Prostate gland (tissue), 2 donors: ENCODE measurements around the gene GRIN1. TPM values are rescaled to one million over a fixed set of nuclear protein-coding genes. Genes with fewer than 3 reads are reported as not detected.

ENCODE experiments used
- DNase-seq: peaks from one replicate; pipeline ENCODE4 v3.0.0-alpha.2; 2019; ENCODE audit warnings: low spot score
- H3K27ac ChIP-seq, 2 donors: fragments of 200-600 bp; sonication (generic); 2 replicates each; pipeline ENCODE4 v1.5.1; 2017 to 2019
- H3K27me3 ChIP-seq: fragments of 200-600 bp; sonication (generic); replicated peaks from 2 replicates; pipeline ENCODE4 v1.5.1; 2019; ENCODE audit not compliant: insufficient read depth
- H3K36me3 ChIP-seq, 2 donors: fragments of 200-600 bp; sonication (generic); 1 replicate in 1 of 2; 2 replicates in 1 of 2; pipeline versions ENCODE4 v1.5.1 to v1.8.1; 2017 to 2019
- H3K4me1 ChIP-seq: fragments of 200-600 bp; sonication (generic); replicated peaks from 2 replicates; pipeline ENCODE4 v1.5.1; 2019
- H3K4me3 ChIP-seq, 2 donors: fragments of 200-600 bp; sonication (generic); 2 replicates each; pipeline ENCODE4 v1.5.1; 2017 to 2019
- H3K9me3 ChIP-seq: fragments of 200-600 bp; sonication (generic); 2 replicates; pipeline ENCODE4 v1.5.1; 2017
- POLR2A ChIP-seq: fragments of 450-650 bp; IDR thresholded peaks from one replicate; pipeline ENCODE4 v1.6.1; 2016; ENCODE audit warnings: antibody characterized with exemption, mild to moderate bottlenecking
- POLR2AphosphoS5 ChIP-seq: sonication (generic); formaldehyde crosslinking; IDR thresholded peaks from one replicate; pipeline ENCODE4 v1.6.1; 2017; ENCODE audit warnings: antibody characterized with exemption
- WGBS: methylation state at CpG from one replicate; pipeline ENCODE4 v1.1.5; 2018; 5-methylcytosine and 5-hydroxymethylcytosine counted together
- intact Hi-C: fragments of 100-400 bp; cut with DNase I; formaldehyde crosslinking; loops from one replicate; pipeline ENCODE4 v1.14.2; 2022
- total RNA-seq, 2 donors: library from RNA; depleted of rRNA; stranded (reverse); fragments of >200 nt; gene quantifications; one replicate each; pipeline ENCODE4 v1.1.0, GENCODE V29; 2016
- TF ChIP-seq, protein P1 (sequence below), 4 experiments: fragments of 200-600 bp in 2 of 4; fragments of 450-650 bp in 2 of 4; sonication (generic) in 2 of 4; IDR thresholded peaks; 1 replicate in 3 of 4; 2 replicates in 1 of 4; pipeline ENCODE4 v1.5.1; 2016 to 2019; ENCODE audit warnings: antibody characterized with exemption in 4 of 4, mild to moderate bottlenecking in 2 of 4, moderate library complexity in 2 of 4

GRIN1 gene
- total RNA-seq, 2 donors from 2014 or later: 0.59 to 1.8 TPM

DNA sequence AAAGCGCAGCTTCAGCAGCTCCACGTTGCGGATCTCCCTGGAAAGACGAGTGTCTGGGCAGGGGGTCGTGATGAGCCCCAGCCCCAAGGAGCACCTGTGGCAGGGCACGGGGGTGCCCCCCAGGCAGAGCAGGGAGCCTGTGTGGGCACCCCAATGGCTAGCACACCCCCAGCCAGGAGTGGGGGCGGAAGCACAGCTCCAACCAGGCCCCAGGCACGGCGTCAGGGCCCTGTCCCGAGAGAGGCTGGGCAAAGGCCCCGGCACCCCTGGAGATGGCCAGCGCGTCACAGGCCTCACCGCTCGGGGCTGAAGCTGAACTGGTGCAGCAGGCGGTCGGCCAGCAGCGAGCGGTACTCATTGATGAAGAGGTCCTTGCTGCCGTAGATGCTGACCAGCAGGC is 41.5 kb downstream of the GRIN1 start:
- DNase-seq: no peak
- Histone ChIP-seq H3K4me1 (no peaks in the 10 kb centered on the region), H3K36me3 (peaks cover 19 to 39% of the 10 kb centered on the region in 2 donors), H3K27me3 (no peaks in the 10 kb centered on the region), H3K27ac (no peak overlapping the region), H3K4me3 (no peak overlapping the region), H3K9me3 (no peaks in the 10 kb centered on the region)
- TF ChIP-seq, protein P1, sequence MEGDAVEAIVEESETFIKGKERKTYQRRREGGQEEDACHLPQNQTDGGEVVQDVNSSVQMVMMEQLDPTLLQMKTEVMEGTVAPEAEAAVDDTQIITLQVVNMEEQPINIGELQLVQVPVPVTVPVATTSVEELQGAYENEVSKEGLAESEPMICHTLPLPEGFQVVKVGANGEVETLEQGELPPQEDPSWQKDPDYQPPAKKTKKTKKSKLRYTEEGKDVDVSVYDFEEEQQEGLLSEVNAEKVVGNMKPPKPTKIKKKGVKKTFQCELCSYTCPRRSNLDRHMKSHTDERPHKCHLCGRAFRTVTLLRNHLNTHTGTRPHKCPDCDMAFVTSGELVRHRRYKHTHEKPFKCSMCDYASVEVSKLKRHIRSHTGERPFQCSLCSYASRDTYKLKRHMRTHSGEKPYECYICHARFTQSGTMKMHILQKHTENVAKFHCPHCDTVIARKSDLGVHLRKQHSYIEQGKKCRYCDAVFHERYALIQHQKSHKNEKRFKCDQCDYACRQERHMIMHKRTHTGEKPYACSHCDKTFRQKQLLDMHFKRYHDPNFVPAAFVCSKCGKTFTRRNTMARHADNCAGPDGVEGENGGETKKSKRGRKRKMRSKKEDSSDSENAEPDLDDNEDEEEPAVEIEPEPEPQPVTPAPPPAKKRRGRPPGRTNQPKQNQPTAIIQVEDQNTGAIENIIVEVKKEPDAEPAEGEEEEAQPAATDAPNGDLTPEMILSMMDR (IDR thresholded peaks at IDR 0.05): no peak
- TF ChIP-seq POLR2AphosphoS5: no peak
- no peak for TF ChIP-seq POLR2A
- WGBS: 91% methylated on average over 20 of the region's 20 CpGs
- intact Hi-C loops: no loop called here

DNA sequence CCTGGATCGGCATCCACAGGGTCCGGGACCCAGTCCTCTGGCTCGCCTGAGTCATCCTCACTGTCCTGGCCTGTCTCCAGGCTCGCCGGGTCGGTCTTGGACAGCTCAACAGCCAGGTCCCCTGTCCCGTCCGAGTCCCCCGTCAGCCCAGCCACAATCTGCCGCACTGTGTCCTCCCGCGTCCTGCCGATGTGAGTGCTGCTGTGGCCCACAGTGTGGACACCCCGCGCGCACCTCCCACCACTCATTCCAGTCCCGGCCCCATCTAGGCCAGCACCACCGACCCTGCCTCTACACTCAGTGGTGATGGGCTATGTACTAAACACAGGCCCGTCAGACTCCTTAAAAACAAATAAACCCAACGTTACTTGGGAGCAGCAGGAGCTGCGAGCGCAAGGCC is 42.7 kb downstream of the GRIN1 start:
- 94% methylated on average over 22 of the region's 22 CpGs for WGBS
- Histone ChIP-seq H3K36me3 (peaks cover 19 to 39% of the 10 kb centered on the region in 2 donors), H3K4me3 (no peak overlapping the region), H3K4me1 (peaks cover 6% of the 10 kb centered on the region), H3K27ac (no peak overlapping the region), H3K9me3 (no peaks in the 10 kb centered on the region), H3K27me3 (no peaks in the 10 kb centered on the region)
- no peak for TF ChIP-seq POLR2AphosphoS5
- DNase-seq: no peak
- intact Hi-C loops: no loop called here

DNA sequence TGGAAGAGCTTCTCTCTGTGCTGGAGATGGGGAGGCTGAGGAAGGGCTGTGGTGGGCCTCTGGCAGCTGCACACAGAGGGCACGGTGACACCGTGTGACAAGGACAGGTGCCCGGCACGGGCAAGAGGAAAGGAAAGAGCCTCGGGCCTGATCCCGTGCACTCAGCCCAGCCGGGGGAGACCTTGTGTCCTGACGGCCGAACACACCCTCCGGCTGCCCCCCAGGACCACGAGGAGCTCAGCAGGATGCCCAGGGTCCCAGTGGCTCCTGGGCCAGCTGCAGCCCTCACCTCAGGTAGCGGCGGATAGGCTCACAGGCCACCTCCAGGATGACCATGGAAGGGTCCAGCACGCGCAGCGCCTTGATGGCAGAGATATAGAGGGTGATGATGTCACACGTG is 43.9 kb downstream of the GRIN1 start:
- DNase-seq: no peak
- Histone ChIP-seq H3K27me3 (no peaks in the 10 kb centered on the region), H3K27ac (no peak overlapping the region), H3K4me3 (no peak overlapping the region), H3K9me3 (no peaks in the 10 kb centered on the region), H3K36me3 (peaks cover 19 to 39% of the 10 kb centered on the region in 2 donors), H3K4me1 (peaks cover 16% of the 10 kb centered on the region)
- 95% methylated on average over 13 of the region's 17 CpGs for WGBS
- intact Hi-C loops: no loop called here
- TF ChIP-seq POLR2A (no peak), POLR2AphosphoS5 (no peak)

DNA sequence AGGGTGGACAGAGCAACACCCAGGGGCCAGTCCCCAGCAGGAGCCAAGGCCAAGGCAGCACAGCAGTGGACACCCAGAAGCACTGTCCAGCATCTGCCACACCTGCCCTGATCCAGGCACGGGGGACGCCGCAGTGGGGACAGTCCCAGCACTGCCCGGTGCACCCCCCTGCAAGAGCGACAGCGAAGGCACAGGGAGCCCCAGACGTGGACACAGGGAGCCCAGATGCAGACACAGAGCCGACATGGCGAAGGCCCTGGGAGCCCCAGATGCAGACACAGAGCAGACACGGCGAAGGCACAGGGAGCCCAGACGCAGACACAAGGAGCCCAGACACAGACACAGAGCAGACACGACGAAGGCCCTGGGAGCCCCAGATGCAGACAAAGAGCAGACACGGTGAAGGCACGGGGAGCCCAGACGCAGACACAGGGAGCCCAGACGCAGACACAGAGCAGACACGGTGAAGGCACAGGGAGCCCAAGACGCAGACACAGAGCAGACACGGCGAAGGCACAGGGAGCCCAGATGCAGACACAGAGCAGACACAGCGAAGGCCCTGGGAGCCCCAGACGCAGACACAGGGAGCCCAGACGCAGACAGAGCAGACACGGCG is 45.1 kb downstream of the GRIN1 start:
- Histone ChIP-seq H3K36me3 (peaks cover 19 to 39% of the 10 kb centered on the region in 2 donors), H3K9me3 (no peaks in the 10 kb centered on the region), H3K4me1 (peaks cover 16% of the 10 kb centered on the region), H3K27ac (no peak overlapping the region), H3K4me3 (no peak overlapping the region), H3K27me3 (no peaks in the 10 kb centered on the region)
- TF ChIP-seq, protein P1 (IDR thresholded peaks at IDR 0.05): no peak
- TF ChIP-seq POLR2AphosphoS5 (no peak), POLR2A (no peak)
- 92% methylated on average over 27 of the region's 27 CpGs for WGBS
- intact Hi-C loops: no loop called here
- DNase-seq: no peak

DNA sequence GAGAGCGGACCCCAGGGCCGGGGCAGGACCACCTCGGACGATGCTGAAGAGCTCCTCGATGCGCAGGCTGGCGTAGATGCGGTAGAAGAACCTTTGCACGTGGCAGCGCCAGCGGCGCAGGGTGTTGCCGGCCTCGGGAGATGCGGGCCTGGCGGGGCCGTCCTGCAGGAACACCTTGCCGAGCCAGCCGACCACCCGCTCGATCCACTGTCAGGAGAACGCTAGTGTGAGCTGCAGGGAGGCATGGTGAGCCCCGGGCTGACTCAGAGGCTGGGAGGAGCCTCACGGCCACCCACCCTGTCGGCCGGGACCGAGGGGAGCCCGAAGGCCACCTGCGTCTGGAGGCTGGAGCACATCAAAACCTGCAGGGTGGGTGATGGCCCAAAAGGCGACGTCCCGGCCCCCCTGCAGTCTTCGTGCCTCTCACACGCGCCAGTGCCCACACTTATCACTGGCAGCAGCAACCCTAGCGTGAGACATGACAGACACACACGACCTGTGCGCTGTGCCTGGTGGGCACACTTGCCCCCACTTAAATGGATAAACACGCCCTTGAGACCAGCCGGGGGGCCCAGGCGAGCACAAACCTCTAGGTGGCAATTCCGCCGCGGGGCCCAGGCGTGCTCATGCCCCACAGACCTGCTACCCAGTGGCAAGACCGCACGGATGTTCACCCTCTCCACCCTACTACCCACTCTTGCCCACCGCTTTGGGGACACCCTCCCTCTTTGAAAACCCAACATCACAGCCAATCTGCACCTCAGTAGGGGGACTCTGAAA is 46.1 kb downstream of the GRIN1 start:
- Histone ChIP-seq H3K4me1 (peaks cover 25% of the 10 kb centered on the region), H3K27me3 (no peaks in the 10 kb centered on the region), H3K27ac (no peak overlapping the region), H3K4me3 (no peak overlapping the region), H3K9me3 (no peaks in the 10 kb centered on the region), H3K36me3 (peaks cover 19 to 33% of the 10 kb centered on the region in 2 donors)
- intact Hi-C loops: no loop called here
- TF ChIP-seq POLR2A (no peak), POLR2AphosphoS5 (no peak)
- TF ChIP-seq, protein P1 (IDR thresholded peaks at IDR 0.05): no peak
- no peak for DNase-seq
- WGBS: 93% methylated on average over 48 of the region's 48 CpGs
